NCI-H526 treated with DMSO at 0.1 percent for 48 hours (cell line): ENCODE data around the gene ZNF557.
A peak's percentile ranks its signal among the peaks of the same experiment; 100 is the strongest.
"Not testable (repeated sequence)": the region's sequence is repeated elsewhere in the genome, so short reads cannot be mapped to it uniquely, and the experiment has no call there.

Source experiments
- DNase-seq: peaks from one replicate; lab custom pipeline; 2025; lab: John Stamatoyannopoulos, UW

Gene ZNF557

DNA sequence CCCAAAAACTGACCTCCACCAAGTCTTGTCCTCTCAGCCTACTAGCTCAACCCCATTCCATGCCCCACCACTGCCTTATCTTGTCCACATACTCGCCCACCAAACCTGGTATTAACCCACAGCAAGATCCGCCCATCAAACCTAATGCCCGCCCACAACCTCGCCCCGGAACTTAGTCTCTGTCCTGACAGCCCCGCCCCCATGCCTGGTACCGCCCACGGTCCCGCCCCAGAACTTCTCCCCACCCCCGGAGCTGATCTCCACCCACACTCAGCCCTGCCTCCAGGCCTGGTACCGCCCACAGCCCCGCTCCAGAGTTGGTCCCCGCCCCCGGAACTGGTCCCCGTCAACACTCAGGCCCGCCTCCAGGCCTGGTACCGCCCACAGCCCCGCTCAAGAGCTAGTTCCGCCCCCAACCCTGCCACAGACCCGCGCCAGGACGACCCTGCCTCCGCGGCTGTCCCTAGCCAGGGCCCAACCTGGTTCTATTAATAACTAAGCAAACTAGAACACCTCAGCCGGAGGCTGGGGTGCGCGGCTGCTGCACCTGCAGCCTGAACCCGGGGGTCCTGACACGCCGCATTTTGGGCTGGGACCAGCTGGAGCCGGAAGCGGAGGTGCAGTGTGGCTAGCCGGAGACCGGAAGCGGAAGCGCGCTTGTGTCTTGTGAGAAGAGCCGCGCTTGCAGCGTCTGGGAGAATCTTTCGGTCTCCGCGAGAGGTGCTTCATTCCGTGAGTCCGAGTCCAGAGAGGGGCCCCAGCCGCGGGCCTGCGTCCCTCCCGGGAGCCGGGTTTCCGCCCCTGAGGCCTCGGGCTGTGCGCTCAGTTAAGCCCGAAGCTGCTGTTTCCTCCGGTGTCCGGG lies at the start of gene ZNF557:
ZNF557 (plus strand) TSS at position 662 of the 862 bp plus-strand sequence. CDS start 5,372 bp downstream, outside the sequence.
- DNase-seq, result peak; percentile 92

GRCh38 chr19:7021331-7021730 lies 48.2 kb upstream of the ZNF557 start, which contains the start of gene MBD3L2B:
TSS of gene MBD3L2B (minus strand) at chr19:7021431. CDS start at chr19:7021397, 34 bp downstream.
- DNase-seq, result not testable (repeated sequence)

DNA sequence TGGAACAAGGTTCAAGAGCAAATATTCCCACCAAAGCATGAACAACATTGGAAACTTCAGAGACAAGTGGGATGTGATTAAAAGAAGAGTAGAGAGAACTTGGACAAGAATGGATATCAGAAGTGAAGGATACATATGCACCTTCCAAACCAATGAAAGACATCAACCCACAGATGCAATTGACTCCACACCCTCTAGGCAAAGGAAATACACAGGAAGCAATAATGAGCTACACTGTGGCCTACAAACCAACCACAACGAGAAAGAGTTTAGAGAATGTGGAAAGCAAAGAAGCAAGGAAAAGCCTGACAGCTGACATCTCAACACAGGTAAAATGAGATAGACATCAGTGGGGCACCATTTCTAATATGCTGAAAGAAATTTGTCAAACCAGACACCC lies 40.7 kb upstream of the ZNF557 start:
- DNase-seq, result not testable (repeated sequence)

DNA sequence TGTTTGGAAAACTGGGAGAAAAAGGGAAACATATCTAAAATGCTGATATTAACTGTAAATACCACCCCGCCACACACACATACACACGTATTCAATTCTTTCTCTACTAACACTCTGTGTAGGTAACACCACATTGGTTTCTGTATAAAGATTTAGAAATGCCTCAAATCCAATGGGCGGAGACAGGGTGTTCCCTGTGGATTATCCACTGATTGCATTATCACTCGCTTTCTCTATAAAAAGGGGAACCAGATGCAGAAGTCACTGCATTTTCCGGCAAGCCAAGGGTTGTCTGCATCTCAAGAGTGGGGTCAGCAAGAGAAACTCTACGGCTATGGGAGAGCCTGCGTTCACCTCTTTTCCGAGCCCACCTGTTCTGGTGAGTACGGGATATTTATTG lies 39.2 kb upstream of the ZNF557 start, which contains the start of gene MBD3L5:
MBD3L5 (plus strand) TSS at position 301 of the 400 bp plus-strand sequence; CDS start at position 335, 34 bp downstream.
- not testable (repeated sequence) for DNase-seq

GRCh38 chr19:7040079-7040478 lies 29.4 kb upstream of the ZNF557 start, which contains the start of gene MBD3L4:
TSS of gene MBD3L4 (minus strand) at chr19:7040179. CDS start at chr19:7040144, 35 bp downstream.
- not testable (repeated sequence) for DNase-seq

- DNase-seq, result not testable (repeated sequence)
These were observed 27.9 kb upstream of the ZNF557 start for GRCh38 chr19:7041563-7041962.

- DNase-seq, result not testable (repeated sequence)
These were observed 20.5 kb upstream of the ZNF557 start, which contains the start of gene MBD3L2 for GRCh38 chr19:7049021-7049420. TSS of gene MBD3L2 (plus strand) at chr19:7049321. CDS start at chr19:7049374, 53 bp downstream.

DNA sequence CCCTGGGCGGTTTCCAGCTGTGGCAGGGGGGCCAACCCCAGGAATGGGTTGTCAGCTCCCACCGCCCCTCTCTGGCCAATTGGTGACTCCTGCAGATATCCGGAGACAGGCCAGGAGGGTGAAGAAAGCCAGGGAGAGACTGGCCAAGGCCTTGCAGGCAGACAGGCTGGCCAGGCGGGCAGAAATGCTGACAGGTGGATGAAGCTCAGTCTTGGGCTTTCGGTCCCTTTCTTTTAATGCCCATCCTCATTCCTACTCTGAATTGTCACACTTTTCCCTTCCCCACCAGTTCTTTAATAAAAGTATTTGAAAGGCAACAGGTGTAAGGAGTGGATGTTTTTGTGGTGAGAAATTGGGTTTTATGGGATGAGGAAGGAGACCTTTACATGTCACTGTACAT lies 18.1 kb upstream of the ZNF557 start:
- DNase-seq, result not testable (repeated sequence)

DNA sequence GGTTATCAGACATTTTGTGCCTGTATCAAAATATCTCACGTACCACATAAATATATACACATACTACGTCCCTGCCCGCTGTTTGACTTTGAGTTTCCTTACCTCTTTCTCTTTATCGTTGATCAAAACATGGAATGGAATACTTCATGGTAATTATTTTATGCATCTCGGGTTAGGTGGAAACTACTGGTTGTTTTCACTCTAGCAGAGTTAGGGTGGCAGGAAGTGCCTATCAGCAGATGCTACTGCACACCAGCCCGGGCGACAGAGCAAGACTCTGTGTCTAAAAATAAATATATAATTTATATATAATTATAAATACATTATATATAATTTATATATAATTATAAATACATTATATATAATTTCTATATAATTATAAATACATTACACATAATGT lies 16.6 kb upstream of the ZNF557 start:
- not testable (repeated sequence) for DNase-seq

DNA sequence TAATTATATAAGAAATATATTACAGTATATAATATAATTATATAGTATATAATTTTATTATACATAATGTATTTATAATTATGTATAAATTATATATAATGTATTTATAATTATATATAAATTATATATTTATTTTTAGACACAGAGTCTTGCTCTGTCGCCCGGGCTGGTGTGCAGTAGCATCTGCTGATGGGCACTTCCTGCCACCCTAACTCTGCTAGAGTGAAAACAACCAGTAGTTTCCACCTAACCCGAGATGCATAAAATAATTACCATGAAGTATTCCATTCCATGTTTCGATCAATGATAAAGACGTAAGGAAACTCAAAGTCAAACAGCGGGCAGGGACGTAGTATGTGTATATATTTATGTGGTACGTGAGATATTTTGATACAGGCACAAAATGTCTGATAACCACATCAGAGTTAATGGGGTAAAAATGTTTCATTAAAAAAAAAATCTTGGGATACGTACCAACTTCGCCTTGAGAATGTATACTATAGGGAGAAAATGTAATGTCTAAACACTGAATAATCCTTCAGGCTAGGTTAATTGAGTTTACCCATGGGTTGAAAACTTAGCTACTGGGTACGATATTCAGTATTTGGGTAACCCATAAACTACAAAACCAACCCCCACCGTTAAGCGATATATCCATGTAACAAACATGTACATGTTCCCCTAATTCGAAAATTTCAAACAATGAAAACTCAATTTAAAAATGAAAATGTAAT lies 14.7 kb upstream of the ZNF557 start:
- not testable (repeated sequence) for DNase-seq

DNA sequence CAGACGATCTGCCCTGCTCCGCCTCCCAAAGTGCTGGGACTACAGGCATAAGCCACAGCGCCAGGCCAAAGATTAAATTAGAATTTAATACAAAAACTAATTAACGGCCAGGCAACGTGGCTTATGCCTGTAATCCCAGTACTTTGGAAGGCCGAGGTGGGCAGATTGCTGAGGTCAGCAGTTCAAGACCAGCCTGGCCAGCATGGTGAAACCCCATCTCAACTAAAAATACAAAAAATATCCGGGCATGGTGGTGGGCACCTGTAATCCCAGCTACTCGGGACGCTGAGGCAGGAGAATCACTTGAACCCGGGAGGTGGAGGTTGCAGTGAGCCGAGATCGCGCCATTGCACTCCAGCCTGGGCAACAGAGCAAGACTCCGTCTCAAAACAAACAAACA lies 13.8 kb upstream of the ZNF557 start:
- not testable (repeated sequence) for DNase-seq

- DNase-seq, result not testable (repeated sequence)
These were observed 13.1 kb upstream of the ZNF557 start for GRCh38 chr19:7056371-7056770.

GRCh38 chr19:7058576-7058975 lies 10.9 kb upstream of the ZNF557 start, which contains the start of gene MBD3L3:
TSS of gene MBD3L3 (minus strand) at chr19:7058676. CDS start at chr19:7058605, 71 bp downstream.
- not testable (repeated sequence) for DNase-seq

DNA sequence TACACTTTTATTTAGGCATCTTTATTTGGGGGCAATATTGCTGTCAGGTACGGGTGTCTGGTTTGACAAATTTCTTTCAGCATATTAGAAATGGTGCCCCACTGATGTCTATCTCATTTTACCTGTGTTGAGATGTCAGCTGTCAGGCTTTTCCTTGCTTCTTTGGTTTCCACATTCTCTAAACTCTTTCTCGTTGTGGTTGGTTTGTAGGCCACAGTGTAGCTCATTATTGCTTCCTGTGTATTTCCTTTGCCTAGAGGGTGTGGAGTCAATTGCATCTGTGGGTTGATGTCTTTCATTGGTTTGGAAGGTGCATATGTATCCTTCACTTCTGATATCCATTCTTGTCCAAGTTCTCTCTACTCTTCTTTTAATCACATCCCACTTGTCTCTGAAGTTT lies 9.5 kb upstream of the ZNF557 start:
- not testable (repeated sequence) for DNase-seq

DNA sequence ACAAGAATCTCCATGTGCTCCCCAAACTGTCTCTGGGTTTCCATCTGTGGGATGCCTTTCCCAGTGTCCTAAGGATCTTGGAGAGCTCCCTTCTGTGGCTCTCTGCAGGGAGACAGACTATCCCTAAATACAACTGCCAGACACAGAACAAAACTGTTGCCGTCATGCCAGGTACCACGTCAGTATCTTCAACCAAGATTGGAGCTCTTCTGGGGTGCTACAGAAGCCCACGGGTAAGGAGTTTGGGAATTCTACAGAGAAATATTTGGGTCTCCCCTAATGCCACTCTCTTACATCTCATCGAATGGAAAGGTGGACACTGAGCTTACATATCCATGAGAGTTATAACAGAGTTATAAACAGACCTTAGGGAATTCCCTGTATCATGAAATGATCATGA lies 6.2 kb upstream of the ZNF557 start:
- no peak for DNase-seq

DNA sequence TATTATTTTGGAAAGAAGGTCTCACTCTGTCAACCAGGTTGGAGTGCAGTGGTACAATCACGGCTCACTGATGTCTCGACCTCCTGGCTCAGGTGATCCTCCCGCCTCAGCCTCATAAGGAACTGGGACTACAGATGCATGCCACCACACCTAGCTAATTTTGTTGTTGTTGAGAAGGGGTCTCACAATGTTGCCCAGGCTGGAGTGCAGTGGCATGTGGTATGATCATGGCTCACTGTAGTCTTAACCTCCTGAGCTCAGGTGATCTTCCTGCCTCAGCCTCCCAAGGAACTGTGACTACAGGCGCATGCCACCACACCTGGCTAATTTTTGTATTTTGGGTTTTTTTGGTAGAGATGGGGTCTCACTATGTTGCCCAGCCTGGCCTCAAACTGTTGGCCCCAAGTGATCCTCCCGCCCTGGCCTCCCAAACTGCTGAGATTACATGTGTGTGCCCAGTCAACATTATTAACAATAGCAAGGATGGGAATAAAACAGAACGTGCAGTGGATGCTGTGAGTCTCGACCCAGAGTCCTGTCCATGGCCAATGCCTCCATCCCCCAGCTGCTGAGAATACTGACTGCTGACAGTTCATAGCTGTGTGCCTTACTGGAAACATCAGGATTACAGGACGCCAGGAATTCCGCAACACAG lies 5.6 kb upstream of the ZNF557 start:
- DNase-seq, result no peak

- DNase-seq, result peak; percentile 0
These were observed 2.4 kb upstream of the ZNF557 start for GRCh38 chr19:7067122-7067521.

DNA sequence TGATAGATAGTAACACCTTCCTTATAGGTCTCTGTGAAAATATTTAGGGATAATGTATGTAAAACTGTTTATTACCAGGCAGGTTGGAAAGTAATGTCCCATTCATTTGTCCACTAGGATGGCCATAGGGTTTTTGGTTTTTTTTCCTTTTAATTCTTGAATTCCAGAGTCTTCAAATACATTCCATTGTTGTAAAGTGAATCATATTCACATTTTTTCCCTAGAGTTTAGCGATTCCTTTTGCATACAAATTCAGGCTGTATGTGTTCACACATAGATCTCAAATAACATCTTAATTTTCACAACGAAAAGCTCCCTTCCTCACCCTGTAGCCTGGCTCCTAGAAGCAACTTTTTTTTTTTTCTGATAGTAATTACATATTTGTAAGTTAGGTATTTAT lies 1.8 kb upstream of the ZNF557 start:
- no peak for DNase-seq

DNA sequence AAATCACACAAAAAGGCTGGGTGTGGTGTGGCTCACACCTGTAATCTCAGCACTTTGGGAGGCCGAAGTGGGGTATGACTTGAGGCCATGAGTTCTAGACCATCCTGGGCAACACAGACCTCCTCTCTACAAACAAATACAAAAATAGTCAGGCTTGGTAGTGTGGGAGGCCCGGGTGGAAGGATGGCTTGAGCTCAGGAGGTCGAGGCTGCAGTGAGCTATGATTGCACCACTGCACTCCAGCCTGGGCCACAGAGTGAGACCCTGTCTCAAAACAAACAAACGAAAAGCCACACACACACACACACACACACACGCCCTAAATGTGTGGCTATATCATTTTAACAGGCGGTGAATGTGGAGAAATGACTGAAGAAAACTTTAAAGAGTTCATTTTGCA lies 904 bp upstream of the ZNF557 start:
- no peak for DNase-seq

DNA sequence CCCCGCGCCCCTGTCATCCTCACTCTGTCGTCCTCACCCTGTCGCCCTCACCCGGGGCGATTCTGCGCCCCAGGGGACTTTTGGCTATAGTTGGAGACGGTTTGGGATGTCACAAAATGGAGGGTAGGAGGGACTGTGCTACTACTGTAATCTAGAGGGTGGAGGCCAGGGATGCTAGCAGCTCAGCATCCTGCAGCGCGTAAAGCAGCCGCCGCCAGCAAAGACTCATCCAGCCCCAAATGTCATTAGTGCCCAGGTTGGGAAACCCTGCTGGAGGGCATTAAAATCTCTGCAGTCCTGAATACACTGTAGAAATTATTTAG lies 362 bp downstream of the ZNF557 start:
- DNase-seq, result no peak

DNA sequence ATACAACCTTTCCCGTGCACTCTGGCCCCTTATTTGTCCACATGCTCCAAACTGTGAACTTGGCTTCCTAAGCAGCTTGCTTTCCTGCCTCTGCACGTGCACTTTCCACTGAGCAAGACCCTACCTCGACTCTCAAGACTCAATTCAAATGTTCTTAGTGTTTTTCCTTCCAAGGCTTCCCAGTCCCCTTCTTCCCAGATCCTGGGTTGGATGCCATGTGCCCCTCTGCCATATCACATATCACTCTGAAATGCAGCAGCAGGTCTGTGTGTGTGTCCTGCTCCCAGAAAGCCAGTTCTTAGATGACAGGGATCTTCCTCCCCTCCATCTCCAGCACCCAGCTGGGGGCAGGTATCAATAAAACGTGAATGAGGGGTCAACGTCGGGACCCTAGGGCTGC lies 3.0 kb downstream of the ZNF557 start:
- no peak for DNase-seq

DNA sequence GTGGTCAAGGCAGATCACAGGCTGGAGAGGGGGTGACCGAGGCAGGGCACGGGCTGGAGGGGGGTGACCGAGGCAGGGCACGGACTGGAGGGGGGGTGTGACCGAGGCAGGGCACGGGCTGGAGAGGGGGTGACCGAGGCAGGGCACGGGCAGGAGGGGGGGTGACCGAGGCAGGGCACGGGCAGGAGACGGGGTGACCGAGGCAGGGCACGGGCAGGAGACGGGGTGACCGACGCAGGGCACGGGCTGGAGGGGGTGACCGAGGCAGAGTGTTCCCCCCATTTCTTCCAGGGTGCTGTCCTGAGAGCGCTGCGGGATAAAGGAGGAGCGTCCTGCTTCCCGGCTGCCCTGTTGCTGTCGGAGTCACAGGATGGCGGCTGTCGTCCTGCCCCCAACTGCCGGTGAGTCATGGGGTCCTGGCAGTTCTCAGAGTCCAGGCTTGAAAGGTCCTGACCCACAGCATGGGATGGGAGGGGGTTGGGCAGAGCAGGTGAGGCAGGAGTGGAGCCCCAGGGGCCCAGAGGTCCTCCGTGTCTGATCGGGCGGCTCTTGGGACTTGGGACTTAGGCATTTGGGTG lies 5.3 kb downstream of the ZNF557 start:
- no peak for DNase-seq
